HEK293T (cell line): ENCODE results near the gene LTBP1.

Experiments used
- BHLHE40 ChIP-seq: fragments of 450-650 bp; IDR thresholded peaks from 2 replicates; pipeline ENCODE4 v1.6.1; 2016; ENCODE audit warnings: mild to moderate bottlenecking, moderate library complexity, borderline replicate concordance
- CTBP1 ChIP-seq: fragments of 450-650 bp; IDR thresholded peaks from 2 replicates; pipeline ENCODE4 v1.6.1; 2016; ENCODE audit warnings: borderline replicate concordance
- ELF4 ChIP-seq: fragments of 450-650 bp; IDR thresholded peaks from 2 replicates; pipeline ENCODE4 v1.6.1; 2017; ENCODE audit warnings: antibody characterized with exemption
- FOXA1 ChIP-seq: fragments of 450-650 bp; IDR thresholded peaks from 2 replicates; pipeline ENCODE4 v1.6.1; 2016; ENCODE audit warnings: mild to moderate bottlenecking
- FOXK2 ChIP-seq: fragments of 450-650 bp; IDR thresholded peaks from 2 replicates; pipeline ENCODE4 v1.6.1; 2016; ENCODE audit warnings: mild to moderate bottlenecking
- FOXM1 ChIP-seq: fragments of 450-650 bp; IDR thresholded peaks from 2 replicates; pipeline ENCODE4 v1.6.1; 2017; ENCODE audit warnings: mild to moderate bottlenecking, borderline replicate concordance
- HDGF ChIP-seq: fragments of 450-650 bp; IDR thresholded peaks from 2 replicates; pipeline ENCODE4 v1.6.1; 2017; ENCODE audit warnings: antibody characterized with exemption, borderline replicate concordance
- L3MBTL2 ChIP-seq: fragments of 450-650 bp; conservative IDR thresholded peaks from 2 replicates; pipeline ENCODE4 v1.6.1; 2016; ENCODE audit warnings: mild to moderate bottlenecking
- LEF1 ChIP-seq: fragments of 450-650 bp; IDR thresholded peaks from 2 replicates; pipeline ENCODE4 v1.6.1; 2017; ENCODE audit warnings: mild to moderate bottlenecking, borderline replicate concordance
- SP1 ChIP-seq: fragments of 450-650 bp; IDR thresholded peaks from 2 replicates; pipeline ENCODE4 v1.6.1; 2017
- SUZ12 ChIP-seq: fragments of 450-650 bp; IDR thresholded peaks from 2 replicates; pipeline ENCODE4 v1.6.1; 2016; ENCODE audit warnings: mild to moderate bottlenecking
- TARDBP ChIP-seq: fragments of 450-650 bp; IDR thresholded peaks from 2 replicates; pipeline ENCODE4 v1.6.1; 2016
- ZNF384 ChIP-seq: fragments of 450-650 bp; IDR thresholded peaks from 2 replicates; pipeline ENCODE4 v1.6.1; 2016
- TF ChIP-seq, protein P1 (sequence below): fragments of 450-650 bp; IDR thresholded peaks from 2 replicates; pipeline ENCODE4 v1.6.1; 2016

DNA sequence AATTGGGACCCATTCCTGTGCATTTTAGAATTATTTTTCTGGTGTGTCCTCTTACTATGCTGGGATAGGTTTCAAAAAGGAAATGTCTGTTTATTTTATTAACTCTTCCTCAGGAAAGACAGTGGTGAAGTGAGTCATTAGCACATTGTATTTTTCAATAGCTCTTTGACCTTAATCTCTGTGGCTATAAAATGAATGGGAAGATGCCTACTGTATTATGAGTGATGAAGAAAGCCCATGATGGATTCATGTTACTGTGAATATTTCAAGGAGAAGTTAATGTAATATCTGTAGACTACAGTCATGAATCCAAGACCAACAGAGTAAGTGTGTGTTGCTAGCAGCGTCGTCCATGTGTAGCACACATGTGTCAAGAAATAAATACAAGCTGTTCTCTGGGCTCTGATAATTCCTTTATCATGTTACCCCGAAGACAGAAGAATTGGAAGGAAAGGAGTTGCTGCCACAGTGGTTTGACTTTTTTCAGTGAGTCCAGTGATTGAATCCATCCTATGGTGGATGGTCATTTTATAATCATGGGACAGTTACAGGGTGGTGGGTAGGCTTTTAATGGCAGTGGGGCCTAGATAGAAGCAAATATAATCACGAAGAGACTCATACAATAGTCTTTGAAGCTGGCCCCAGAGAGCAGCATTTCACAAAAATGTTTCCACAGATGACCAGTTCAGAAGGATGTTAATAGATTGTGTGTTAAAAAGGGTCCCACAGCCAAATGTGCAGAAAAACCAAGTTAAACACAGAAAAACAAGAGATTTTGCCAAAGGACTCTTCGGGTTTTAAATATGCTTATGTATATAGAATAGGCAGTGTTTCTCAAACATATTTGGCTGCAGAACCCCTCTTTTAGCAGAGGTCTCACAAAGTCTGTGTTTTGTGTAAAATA, 290.0 kb downstream of the LTBP1 start:
- no peak for TF ChIP-seq ZNF384
- no peak for TF ChIP-seq CTBP1
- TF ChIP-seq FOXM1: no peak
- TF ChIP-seq TARDBP: no peak
- no peak for TF ChIP-seq ELF4
- no peak for TF ChIP-seq BHLHE40
- no peak for TF ChIP-seq SP1
- no peak for TF ChIP-seq L3MBTL2
- no peak for TF ChIP-seq FOXA1
- TF ChIP-seq FOXK2: no peak
- no peak for TF ChIP-seq HDGF
- TF ChIP-seq SUZ12: no peak
- TF ChIP-seq LEF1: no peak
- TF ChIP-seq, protein P1, sequence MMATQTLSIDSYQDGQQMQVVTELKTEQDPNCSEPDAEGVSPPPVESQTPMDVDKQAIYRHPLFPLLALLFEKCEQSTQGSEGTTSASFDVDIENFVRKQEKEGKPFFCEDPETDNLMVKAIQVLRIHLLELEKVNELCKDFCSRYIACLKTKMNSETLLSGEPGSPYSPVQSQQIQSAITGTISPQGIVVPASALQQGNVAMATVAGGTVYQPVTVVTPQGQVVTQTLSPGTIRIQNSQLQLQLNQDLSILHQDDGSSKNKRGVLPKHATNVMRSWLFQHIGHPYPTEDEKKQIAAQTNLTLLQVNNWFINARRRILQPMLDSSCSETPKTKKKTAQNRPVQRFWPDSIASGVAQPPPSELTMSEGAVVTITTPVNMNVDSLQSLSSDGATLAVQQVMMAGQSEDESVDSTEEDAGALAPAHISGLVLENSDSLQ: no peak
